ENCODE results near the gene RNF113B. TPM values are rescaled to one million over a fixed set of nuclear protein-coding genes. Genes with fewer than 3 reads are reported as not detected.

Gene RNF113B
- total RNA-seq, 1 donor from 2014 or later, result not detected

GRCh38 chr13:98225036-98225940 is 48.2 kb upstream of the RNF113B start:
- H3K27ac ChIP-seq (ENCODE audit: low read depth, low read length), result no peak overlapping the region
- H3K36me3 ChIP-seq (ENCODE audit: insufficient read depth, low read length), result no peaks in the 10 kb centered on the region
- DNase-seq (ENCODE audit: low read depth) (no peak), FAIRE-seq (no peak)
- H3K4me1 ChIP-seq (ENCODE audit: insufficient read depth, low read length), result peaks cover 11% of the 10 kb centered on the region
- H3K27me3 Mint-ChIP-seq (ENCODE audit: low read depth, unreplicated experiment), result no peaks in the 10 kb centered on the region
- no peak overlapping the region for H3K4me3 ChIP-seq (ENCODE audit: insufficient read depth, low read depth, low read length)
- H3K4me1 Mint-ChIP-seq (ENCODE audit: low read depth, unreplicated experiment), result peaks cover 15% of the 10 kb centered on the region
- no peak overlapping the region for H2AFZ ChIP-seq (ENCODE audit: low read depth, low read length)
- H3K9me3 ChIP-seq (ENCODE audit: insufficient read depth, low read depth, low read length), result no peaks in the 10 kb centered on the region
- H3K4me3 Mint-ChIP-seq (ENCODE audit: unreplicated experiment), result no peak overlapping the region
- H3K9ac ChIP-seq (ENCODE audit: low read length), result no peak overlapping the region
- TF ChIP-seq CTCF (IDR thresholded peaks at IDR 0.05; ENCODE audit: insufficient read depth, low read depth, low read length) (no peak), EZH2 (IDR thresholded peaks at IDR 0.05; ENCODE audit: insufficient read depth, low read length) (no peak)
- H3K79me2 ChIP-seq (ENCODE audit: insufficient read depth, low read length), result peaks cover 55% of the 10 kb centered on the region
- H3K27ac Mint-ChIP-seq (ENCODE audit: unreplicated experiment), result no peak overlapping the region
- no peaks in the 10 kb centered on the region for H3K9me3 Mint-ChIP-seq (ENCODE audit: unreplicated experiment)
- H4K20me1 ChIP-seq (ENCODE audit: insufficient read depth, low read length), result peaks cover 41% of the 10 kb centered on the region
- H3K27me3 ChIP-seq (ENCODE audit: insufficient read depth, low read length), result no peaks in the 10 kb centered on the region
- peaks cover 26% of the 10 kb centered on the region for H3K36me3 Mint-ChIP-seq (ENCODE audit: low read depth, unreplicated experiment)
- H3K4me2 ChIP-seq (ENCODE audit: low read length), result no peak overlapping the region

GRCh38 chr13:98224557-98224956 is 47.5 kb upstream of the RNF113B start:
- Histone ChIP-seq H2AFZ (ENCODE audit: low read depth, low read length) (no peak overlapping the region), H3K4me2 (ENCODE audit: low read length) (no peak overlapping the region), H3K4me3 (ENCODE audit: insufficient read depth, low read depth, low read length) (no peak overlapping the region), H3K27me3 (ENCODE audit: insufficient read depth, low read length) (no peaks in the 10 kb centered on the region), H3K9me3 (ENCODE audit: insufficient read depth, low read depth, low read length) (no peaks in the 10 kb centered on the region), H3K79me2 (ENCODE audit: insufficient read depth, low read length) (peaks cover 52% of the 10 kb centered on the region), H3K4me1 (ENCODE audit: insufficient read depth, low read length) (peaks cover 11% of the 10 kb centered on the region), H3K9ac (ENCODE audit: low read length) (no peak overlapping the region), H3K36me3 (ENCODE audit: insufficient read depth, low read length) (no peaks in the 10 kb centered on the region), H4K20me1 (ENCODE audit: insufficient read depth, low read length) (peaks cover 41% of the 10 kb centered on the region), H3K27ac (ENCODE audit: low read depth, low read length) (no peak overlapping the region)
- TF ChIP-seq CTCF (IDR thresholded peaks at IDR 0.05; ENCODE audit: insufficient read depth, low read depth, low read length), result no peak
- no peak for TF ChIP-seq EZH2 (IDR thresholded peaks at IDR 0.05; ENCODE audit: insufficient read depth, low read length)
- Mint-ChIP-seq H3K27ac (ENCODE audit: unreplicated experiment) (no peak overlapping the region), H3K36me3 (ENCODE audit: low read depth, unreplicated experiment) (peaks cover 26% of the 10 kb centered on the region), H3K4me3 (ENCODE audit: unreplicated experiment) (no peak overlapping the region), H3K27me3 (ENCODE audit: low read depth, unreplicated experiment) (no peaks in the 10 kb centered on the region), H3K9me3 (ENCODE audit: unreplicated experiment) (no peaks in the 10 kb centered on the region), H3K4me1 (ENCODE audit: low read depth, unreplicated experiment) (peaks cover 16% of the 10 kb centered on the region)
- FAIRE-seq (no peak), DNase-seq (ENCODE audit: low read depth) (no peak)

GRCh38 chr13:98223741-98224140 is 46.7 kb upstream of the RNF113B start:
- H3K4me1 Mint-ChIP-seq (ENCODE audit: low read depth, unreplicated experiment), result peaks cover 16% of the 10 kb centered on the region
- H3K4me3 Mint-ChIP-seq (ENCODE audit: unreplicated experiment), result no peak overlapping the region
- FAIRE-seq (no peak), DNase-seq (ENCODE audit: low read depth) (no peak)
- no peak overlapping the region for H3K4me2 ChIP-seq (ENCODE audit: low read length)
- TF ChIP-seq EZH2 (IDR thresholded peaks at IDR 0.05; ENCODE audit: insufficient read depth, low read length) (no peak), CTCF (IDR thresholded peaks at IDR 0.05; ENCODE audit: insufficient read depth, low read depth, low read length) (no peak)
- H2AFZ ChIP-seq (ENCODE audit: low read depth, low read length), result no peak overlapping the region
- no peaks in the 10 kb centered on the region for H3K9me3 Mint-ChIP-seq (ENCODE audit: unreplicated experiment)
- no peaks in the 10 kb centered on the region for H3K9me3 ChIP-seq (ENCODE audit: insufficient read depth, low read depth, low read length)
- peaks cover 11% of the 10 kb centered on the region for H3K4me1 ChIP-seq (ENCODE audit: insufficient read depth, low read length)
- H3K36me3 ChIP-seq (ENCODE audit: insufficient read depth, low read length), result no peaks in the 10 kb centered on the region
- H3K36me3 Mint-ChIP-seq (ENCODE audit: low read depth, unreplicated experiment), result peaks cover 26% of the 10 kb centered on the region
- peaks cover 50% of the 10 kb centered on the region for H3K79me2 ChIP-seq (ENCODE audit: insufficient read depth, low read length)
- no peak overlapping the region for H3K27ac Mint-ChIP-seq (ENCODE audit: unreplicated experiment)
- H3K4me3 ChIP-seq (ENCODE audit: insufficient read depth, low read depth, low read length), result no peak overlapping the region
- H3K27ac ChIP-seq (ENCODE audit: low read depth, low read length), result no peak overlapping the region
- H4K20me1 ChIP-seq (ENCODE audit: insufficient read depth, low read length), result peaks cover 41% of the 10 kb centered on the region
- H3K9ac ChIP-seq (ENCODE audit: low read length), result no peak overlapping the region
- H3K27me3 Mint-ChIP-seq (ENCODE audit: low read depth, unreplicated experiment), result no peaks in the 10 kb centered on the region
- H3K27me3 ChIP-seq (ENCODE audit: insufficient read depth, low read length), result no peaks in the 10 kb centered on the region

All from astrocyte (in vitro differentiated cells and primary cell).